CD4-positive, alpha-beta T cell (primary cell): ENCODE results near the gene NDE1. TPM values are rescaled to one million over a fixed set of nuclear protein-coding genes. Genes with fewer than 3 reads are reported as not detected.

Experiments used
- ATAC-seq: fragments of 200-7000 bp; cut with Tn5 transposase; one replicate; pipeline ENCODE4 v1.10.0; 2022; ENCODE audit warnings: mild to moderate bottlenecking; ENCODE audit not compliant: poor library complexity
- CTCF ChIA-PET: fragments of 350-600 bp; sonication (Branson Sonifier 250); formaldehyde crosslinking; loops from one replicate; lab custom pipeline; 2021; ENCODE audit warnings: antibody characterized with exemption, inconsistent platforms; lab: Charles Lee
- POLR2A ChIA-PET: fragments of 350-600 bp; sonication (Branson Sonifier 250); formaldehyde crosslinking; loops from one replicate; lab custom pipeline; 2021; ENCODE audit warnings: antibody characterized with exemption, inconsistent platforms; lab: Charles Lee
- DNase-seq, 14 experiments: peaks; one replicate each; pipeline ENCODE4 v3.0.0-alpha.2; 2013 to 2020; ENCODE audit warnings: mixed read lengths in 2 of 14
- H3K27ac ChIP-seq, 2 donors: one replicate each; pipeline versions ENCODE4 v1.5.1 to v1.7.0; 2013; ENCODE audit warnings: low read length in 2 of 2, low read depth in 1 of 2, mild to moderate bottlenecking in 1 of 2
- H3K27me3 ChIP-seq, 2 experiments: 1 replicate in 1 of 2; 2 replicates in 1 of 2; pipeline versions ENCODE4 v1.6.1 to v1.7.0; 2013; ENCODE audit warnings: low read length in 2 of 2, control low read depth in 1 of 2, mild to moderate bottlenecking in 1 of 2, moderate library complexity in 1 of 2; ENCODE audit not compliant: insufficient read depth in 2 of 2, control insufficient read depth in 1 of 2
- H3K36me3 ChIP-seq: one replicate; pipeline ENCODE4 v1.6.1; 2013; ENCODE audit warnings: low read length, control low read depth; ENCODE audit not compliant: insufficient read depth
- H3K4me1 ChIP-seq: one replicate; pipeline ENCODE4 v1.6.1; 2013; ENCODE audit warnings: low read length, control low read depth; ENCODE audit not compliant: insufficient read depth
- H3K4me3 ChIP-seq: one replicate; pipeline ENCODE4 v1.5.1; 2013; ENCODE audit warnings: mild to moderate bottlenecking, low read length, moderate library complexity
- H3K9me3 ChIP-seq, 2 experiments: 1 replicate in 1 of 2; 2 replicates in 1 of 2; pipeline versions ENCODE4 v1.6.1 to v1.7.0; 2013; ENCODE audit warnings: low read length in 2 of 2, mild to moderate bottlenecking in 2 of 2, control low read depth in 1 of 2, moderate library complexity in 1 of 2; ENCODE audit not compliant: control insufficient read depth in 1 of 2, insufficient read depth in 1 of 2
- H3K27ac Mint-ChIP-seq: one replicate; pipeline ENCODE4 v1.8.0; 2020; ENCODE audit warnings: mixed read lengths
- H3K27me3 Mint-ChIP-seq: one replicate; pipeline ENCODE4 v1.8.0; 2021; ENCODE audit warnings: mixed read lengths
- H3K36me3 Mint-ChIP-seq: one replicate; pipeline ENCODE4 v1.8.0; 2021; ENCODE audit warnings: low read depth, mixed read lengths
- H3K4me1 Mint-ChIP-seq: one replicate; pipeline ENCODE4 v1.8.0; 2021; ENCODE audit warnings: low read depth, mixed read lengths
- H3K4me3 Mint-ChIP-seq: one replicate; pipeline ENCODE4 v1.8.0; 2020; ENCODE audit warnings: mild to moderate bottlenecking, mixed read lengths
- H3K9me3 Mint-ChIP-seq: one replicate; pipeline ENCODE4 v1.8.0; 2020; ENCODE audit warnings: mixed read lengths
- CTCF ChIP-seq: fragments of 200-600 bp; IDR thresholded peaks from one replicate; pipeline ENCODE4 v1.8.0; 2022; ENCODE audit warnings: antibody characterized with exemption, mild to moderate bottlenecking
- intact Hi-C, 2 experiments: fragments of 100-400 bp; cut with DNase I in 1 of 2; cut with micrococcal nuclease in 1 of 2; formaldehyde crosslinking; loops; one replicate each; pipeline versions ENCODE4 v1.15.1 to v1.9.0; 2023 to 2025; cut with DNase I, micrococcal nuclease
- total RNA-seq, 174 experiments: library from RNA in 2 of 174; stranded (reverse) in 2 of 174; gene quantifications; one replicate each; pipeline ENCODE4 v1.2.3 and lab custom pipeline; 2021 to 2026

Gene NDE1
- total RNA-seq, 2 experiments from 2014 or later = 96.6 to 106 TPM

DNA sequence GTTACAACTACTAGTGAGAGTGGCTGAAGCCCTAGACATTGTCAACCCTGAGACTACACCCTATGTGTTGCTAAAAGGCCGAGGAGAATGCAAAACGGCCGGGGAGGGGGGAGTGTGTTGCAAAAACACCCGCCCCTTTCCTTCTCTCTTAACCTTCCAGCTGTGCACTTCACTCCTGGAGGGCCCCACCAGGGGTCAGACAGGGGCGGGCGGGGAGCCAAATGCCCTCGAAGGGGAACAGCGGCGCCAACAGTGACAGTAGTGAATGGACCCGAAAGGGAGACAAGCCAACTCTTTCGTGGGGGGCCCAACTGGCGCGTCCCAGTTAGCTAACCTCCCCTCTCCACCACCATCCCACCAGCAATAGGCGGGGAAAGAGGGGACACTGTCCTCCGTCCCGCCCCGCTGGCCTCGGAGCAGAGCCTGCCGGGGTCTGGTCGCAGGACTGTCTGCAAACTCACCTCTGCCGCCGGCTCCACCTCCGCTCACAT is 7.4 kb upstream of the NDE1 start:
- peak; percentile 56 for TF ChIP-seq CTCF
- peaks cover 18% of the 10 kb centered on the region for H3K36me3 ChIP-seq
- H3K27ac ChIP-seq = peak overlapping the region; percentile 83 to 96
- Mint-ChIP-seq H3K4me3 (peak overlapping the region; percentile 96), H3K27ac (peak overlapping the region; percentile 98), H3K9me3 (no peaks in the 10 kb centered on the region), H3K4me1 (peaks cover 50% of the 10 kb centered on the region), H3K27me3 (no peaks in the 10 kb centered on the region), H3K36me3 (peaks cover 47% of the 10 kb centered on the region)
- CTCF ChIA-PET = interaction anchor here (0.8 to 3.2 kb wide), 19 partner anchors 8 to 215 kb away, joined by 3 to 20 read pairs (median 5); no protein-coding TSS in a partner anchor
- POLR2A ChIA-PET = interaction anchor here (0.5 to 3.7 kb wide), 19 partner anchors 9 to 246 kb away, joined by 3 to 48 read pairs (median 7); partner anchors contain the start of gene CEP20
- DNase-seq (peak; percentile 73 to 92 (median 83)), ATAC-seq (peak; percentile 67)
- peaks cover 39% of the 10 kb centered on the region for H3K4me1 ChIP-seq
- H3K27me3 ChIP-seq = no peaks in the 10 kb centered on the region
- no peaks in the 10 kb centered on the region for H3K9me3 ChIP-seq
- intact Hi-C loops = loop anchor here (1.0 to 10.0 kb wide), 10 partner anchors 9 to 1008 kb away; partner anchors contain the start of genes BFAR (in 1 of the 2), CEP20 (in 1 of the 2) and PARN (in 1 of the 2)
- peak overlapping the region; percentile 80 for H3K4me3 ChIP-seq

DNA sequence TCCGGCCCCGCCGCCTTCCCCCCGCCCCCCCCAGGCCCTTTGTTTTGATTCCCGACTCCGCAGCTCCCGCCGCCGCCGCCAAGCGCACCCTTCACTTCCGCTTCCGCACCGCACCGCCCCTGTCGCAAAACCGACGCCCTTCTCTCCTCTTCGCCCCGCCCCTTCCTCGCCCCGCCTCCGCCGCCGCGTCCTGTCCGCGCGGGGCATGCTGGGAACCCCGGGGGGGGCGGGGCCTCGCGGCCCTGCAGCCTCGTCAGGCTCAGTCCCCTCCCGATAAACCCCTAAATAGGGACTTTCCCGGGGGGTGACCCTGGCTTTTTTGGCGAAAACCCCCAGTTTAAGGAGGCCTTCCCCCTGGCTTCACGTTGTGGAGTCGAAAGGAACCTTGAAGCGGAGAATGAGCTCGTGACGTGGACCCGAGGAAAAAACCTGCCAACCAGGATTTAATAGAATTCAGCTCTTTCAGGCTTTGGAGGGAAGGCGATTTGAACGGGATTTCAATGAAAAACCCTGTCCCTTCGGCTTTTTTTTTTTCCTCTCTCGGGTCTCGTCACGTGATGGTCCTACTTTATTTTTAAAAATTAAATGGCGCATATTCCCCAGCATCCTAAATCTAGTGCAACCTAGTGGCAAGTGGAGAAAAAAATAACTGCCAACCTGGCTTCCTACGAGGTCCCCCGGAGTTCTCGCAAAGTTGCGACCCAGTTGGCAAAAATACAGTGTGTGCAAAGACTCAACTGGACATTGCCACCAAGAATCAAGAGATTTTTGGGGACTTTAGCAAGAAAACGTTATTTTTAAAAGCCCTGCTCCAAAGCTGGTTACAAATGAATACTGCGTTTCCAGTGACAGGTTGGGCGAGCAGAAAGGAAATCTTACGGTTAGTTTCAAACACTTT is 6.7 kb upstream of the NDE1 start, which contains the start of gene MARF1:
Gene MARF1, minus strand, starts transcription at position 107 of the 898 bp plus-strand sequence. CDS start 3,921 bp downstream, outside the sequence.
- CTCF ChIA-PET = interaction anchor here (0.8 to 3.2 kb wide), 18 partner anchors 8 to 216 kb away, joined by 3 to 20 read pairs (median 6); no protein-coding TSS in a partner anchor
- Histone ChIP-seq H3K36me3 (peaks cover 12% of the 10 kb centered on the region), H3K27me3 (no peaks in the 10 kb centered on the region), H3K4me3 (peak within 1 kb of the TSS; percentile 80), H3K27ac (peak within 1 kb of the TSS; percentile 96 to 99), H3K9me3 (no peaks in the 10 kb centered on the region), H3K4me1 (peaks cover 32% of the 10 kb centered on the region)
- H3K4me3 Mint-ChIP-seq = peak within 1 kb of the TSS; percentile 96
- peaks cover 49% of the 10 kb centered on the region for H3K4me1 Mint-ChIP-seq
- H3K36me3 Mint-ChIP-seq = peaks cover 41% of the 10 kb centered on the region
- intact Hi-C loops = loop anchor here (1.0 to 10.0 kb wide), 10 partner anchors 8 to 1008 kb away; partner anchors contain the start of genes BFAR (in 1 of the 2), CEP20 (in 1 of the 2) and PARN (in 1 of the 2)
- TF ChIP-seq CTCF = peak; percentile 56
- DNase-seq (peak; percentile 98 to 100 (median 100)), ATAC-seq (peak; percentile 77)
- POLR2A ChIA-PET = interaction anchor here (0.5 to 3.7 kb wide), 23 partner anchors 8 to 245 kb away, joined by 3 to 48 read pairs (median 4); partner anchors contain the start of gene CEP20
- H3K27me3 Mint-ChIP-seq = no peaks in the 10 kb centered on the region
- peak within 1 kb of the TSS; percentile 98 for H3K27ac Mint-ChIP-seq
- H3K9me3 Mint-ChIP-seq = no peaks in the 10 kb centered on the region

GRCh38 chr16:15643946-15644250 is 6.1 kb upstream of the NDE1 start:
- TF ChIP-seq CTCF = no peak
- H3K4me3 ChIP-seq = peak overlapping the region; percentile 80

More at GRCh38 chr16:15643946-15644250, 6.1 kb upstream of the NDE1 start:
- no peak for ATAC-seq
- intact Hi-C loops = loop anchor here (1.0 to 10.0 kb wide), 10 partner anchors 7 to 1009 kb away; partner anchors contain the start of genes BFAR (in 1 of the 2), CEP20 (in 1 of the 2) and PARN (in 1 of the 2)
- Histone ChIP-seq H3K27me3 (no peaks in the 10 kb centered on the region), H3K4me1 (peaks cover 30% of the 10 kb centered on the region), H3K36me3 (peaks cover 6% of the 10 kb centered on the region), H3K27ac (peak overlapping the region; percentile 96 to 99), H3K9me3 (no peaks in the 10 kb centered on the region)
- H3K27me3 Mint-ChIP-seq = no peaks in the 10 kb centered on the region
- CTCF ChIA-PET = interaction anchor here (1.6 to 3.2 kb wide), 5 partner anchors 17 to 217 kb away, joined by 6 to 15 read pairs (median 11); no protein-coding TSS in a partner anchor
- DNase-seq = no peak
- H3K36me3 Mint-ChIP-seq = peaks cover 35% of the 10 kb centered on the region
- H3K4me3 Mint-ChIP-seq = peak overlapping the region; percentile 96
- H3K27ac Mint-ChIP-seq = peak overlapping the region; percentile 98
- POLR2A ChIA-PET = interaction anchor here (0.7 to 3.7 kb wide), 11 partner anchors 9 to 60 kb away, joined by 3 to 48 read pairs (median 7); no protein-coding TSS in a partner anchor
- H3K9me3 Mint-ChIP-seq = no peaks in the 10 kb centered on the region
- H3K4me1 Mint-ChIP-seq = peaks cover 45% of the 10 kb centered on the region
